BLaER1 (cell line): ENCODE data around the gene COLEC12.

ENCODE experiments used
- H3K27ac ChIP-seq: shearing (Covaris generic); formaldehyde crosslinking; 2 replicates; pipeline ENCODE4 v1.8.1; 2022
- H3K27me3 ChIP-seq: shearing (Covaris generic); formaldehyde crosslinking; 2 replicates; pipeline ENCODE4 v1.8.1; 2022
- H3K36me3 ChIP-seq: shearing (Covaris generic); formaldehyde crosslinking; 2 replicates; pipeline ENCODE4 v1.8.1; 2022
- H3K4me1 ChIP-seq: shearing (Covaris generic); formaldehyde crosslinking; 2 replicates; pipeline ENCODE4 v1.8.1; 2022
- H3K4me2 ChIP-seq: shearing (Covaris generic); formaldehyde crosslinking; 2 replicates; pipeline ENCODE4 v1.8.1; 2022
- H3K4me3 ChIP-seq: shearing (Covaris generic); formaldehyde crosslinking; 2 replicates; pipeline ENCODE4 v1.8.1; 2022
- H3K9ac ChIP-seq: shearing (Covaris generic); formaldehyde crosslinking; 2 replicates; pipeline ENCODE4 v1.8.1; 2022
- H3K9me3 ChIP-seq: shearing (Covaris generic); formaldehyde crosslinking; 2 replicates; pipeline ENCODE4 v1.8.1; 2022
- H4K20me1 ChIP-seq: shearing (Covaris generic); formaldehyde crosslinking; 2 replicates; pipeline ENCODE4 v1.8.1; 2022
- Cebpa-rat ChIP-seq: shearing (Covaris generic); IDR thresholded peaks from 2 replicates; pipeline ENCODE4 v1.8.1; 2022

Gene COLEC12

GRCh38 chr18:461762-462161, 38.7 kb downstream of the COLEC12 start:
- Histone ChIP-seq H4K20me1 (no peaks in the 10 kb centered on the region), H3K4me1 (peaks cover 70% of the 10 kb centered on the region), H3K9ac (no peak overlapping the region), H3K27ac (no peak overlapping the region), H3K36me3 (no peaks in the 10 kb centered on the region), H3K4me3 (no peak overlapping the region), H3K27me3 (no peaks in the 10 kb centered on the region), H3K4me2 (no peak overlapping the region), H3K9me3 (peaks cover 36% of the 10 kb centered on the region)
- TF ChIP-seq Cebpa-rat: no peak

- Histone ChIP-seq H3K4me2 (peak overlapping the region; percentile 31), H3K27me3 (no peaks in the 10 kb centered on the region), H3K4me1 (peaks cover 75% of the 10 kb centered on the region)
Measured at GRCh38 chr18:460791-461190, 39.7 kb downstream of the COLEC12 start.

DNA sequence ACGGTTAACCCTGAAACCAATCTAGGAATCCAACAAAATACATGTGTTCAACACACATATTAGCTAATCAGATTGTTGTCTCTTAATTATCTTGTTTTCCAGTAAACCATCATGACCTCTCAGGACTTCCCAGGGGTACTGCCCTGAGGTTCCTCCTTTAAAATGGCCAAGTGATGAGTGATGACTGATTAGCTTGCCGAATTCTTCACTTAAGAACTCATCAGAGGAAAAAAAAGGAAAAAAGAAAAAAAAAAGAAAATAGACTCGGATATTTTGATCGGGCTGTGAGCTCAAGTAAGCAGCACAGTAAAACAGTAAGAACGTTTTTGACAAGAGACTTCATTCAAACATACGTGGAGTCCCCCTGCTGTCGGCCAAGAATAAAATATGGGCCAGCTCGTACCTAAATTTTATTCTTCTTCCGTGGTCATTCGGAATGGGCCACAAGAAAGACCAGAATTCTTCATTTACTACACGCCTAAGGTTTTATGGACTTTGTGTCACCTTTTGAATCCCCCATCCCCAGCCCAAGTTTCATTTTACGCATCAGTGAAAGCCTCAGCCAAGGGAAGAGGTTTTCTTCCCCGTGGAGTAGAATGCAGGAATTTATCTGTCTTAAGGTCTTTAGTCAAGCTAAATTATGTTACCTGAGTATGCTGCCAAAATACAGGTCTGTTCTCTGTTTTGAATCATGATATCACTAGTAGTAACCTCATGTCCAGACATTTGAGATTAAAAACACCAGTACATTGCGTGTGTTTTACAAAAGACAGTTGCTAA, 40.5 kb downstream of the COLEC12 start:
- H3K9me3 ChIP-seq: peaks cover 36% of the 10 kb centered on the region
- H3K9ac ChIP-seq: no peak overlapping the region
- no peak for TF ChIP-seq Cebpa-rat
- no peaks in the 10 kb centered on the region for H4K20me1 ChIP-seq
- H3K4me2 ChIP-seq: peak overlapping the region; percentile 87
- no peaks in the 10 kb centered on the region for H3K27me3 ChIP-seq
- H3K4me1 ChIP-seq: peaks cover 82% of the 10 kb centered on the region
- peak overlapping the region; percentile 24; the same call in 1 of the 2 replicates for H3K4me3 ChIP-seq
- peak overlapping the region; percentile 99; the same call in 1 of the 2 replicates for H3K27ac ChIP-seq
- H3K36me3 ChIP-seq: no peaks in the 10 kb centered on the region

More at GRCh38 chr18:460791-461190, 39.7 kb downstream of the COLEC12 start:
- Histone ChIP-seq H3K36me3 (no peaks in the 10 kb centered on the region), H3K27ac (no peak overlapping the region), H3K9me3 (peaks cover 36% of the 10 kb centered on the region), H3K4me3 (no peak overlapping the region), H3K9ac (no peak overlapping the region), H4K20me1 (no peaks in the 10 kb centered on the region)
- TF ChIP-seq Cebpa-rat: no peak

- no peaks in the 10 kb centered on the region for H3K36me3 ChIP-seq
- H4K20me1 ChIP-seq: no peaks in the 10 kb centered on the region
- peak; percentile 7; the same call in 1 of the 2 replicates for TF ChIP-seq Cebpa-rat
- H3K27me3 ChIP-seq: no peaks in the 10 kb centered on the region
- peak overlapping the region; percentile 87 for H3K4me2 ChIP-seq
- no peak overlapping the region for H3K4me3 ChIP-seq
- H3K9ac ChIP-seq: peak overlapping the region; percentile 93
- peak overlapping the region; percentile 99 for H3K27ac ChIP-seq
- H3K4me1 ChIP-seq: peaks cover 82% of the 10 kb centered on the region
- peaks cover 35% of the 10 kb centered on the region for H3K9me3 ChIP-seq
Measured at GRCh38 chr18:457521-458412, 42.7 kb downstream of the COLEC12 start.

- peaks cover 30% of the 10 kb centered on the region for H3K9me3 ChIP-seq
- peaks cover 86% of the 10 kb centered on the region for H3K4me1 ChIP-seq
- peak; percentile 77; the same call in 1 of the 2 replicates for TF ChIP-seq Cebpa-rat
- H3K9ac ChIP-seq: peak overlapping the region; percentile 93
- no peaks in the 10 kb centered on the region for H3K27me3 ChIP-seq
- peak overlapping the region; percentile 57 for H3K4me3 ChIP-seq
- no peaks in the 10 kb centered on the region for H3K36me3 ChIP-seq
- H4K20me1 ChIP-seq: no peaks in the 10 kb centered on the region
- peak overlapping the region; percentile 87 for H3K4me2 ChIP-seq
- H3K27ac ChIP-seq: peak overlapping the region; percentile 99
Measured at GRCh38 chr18:457140-457519, 43.4 kb downstream of the COLEC12 start.

DNA sequence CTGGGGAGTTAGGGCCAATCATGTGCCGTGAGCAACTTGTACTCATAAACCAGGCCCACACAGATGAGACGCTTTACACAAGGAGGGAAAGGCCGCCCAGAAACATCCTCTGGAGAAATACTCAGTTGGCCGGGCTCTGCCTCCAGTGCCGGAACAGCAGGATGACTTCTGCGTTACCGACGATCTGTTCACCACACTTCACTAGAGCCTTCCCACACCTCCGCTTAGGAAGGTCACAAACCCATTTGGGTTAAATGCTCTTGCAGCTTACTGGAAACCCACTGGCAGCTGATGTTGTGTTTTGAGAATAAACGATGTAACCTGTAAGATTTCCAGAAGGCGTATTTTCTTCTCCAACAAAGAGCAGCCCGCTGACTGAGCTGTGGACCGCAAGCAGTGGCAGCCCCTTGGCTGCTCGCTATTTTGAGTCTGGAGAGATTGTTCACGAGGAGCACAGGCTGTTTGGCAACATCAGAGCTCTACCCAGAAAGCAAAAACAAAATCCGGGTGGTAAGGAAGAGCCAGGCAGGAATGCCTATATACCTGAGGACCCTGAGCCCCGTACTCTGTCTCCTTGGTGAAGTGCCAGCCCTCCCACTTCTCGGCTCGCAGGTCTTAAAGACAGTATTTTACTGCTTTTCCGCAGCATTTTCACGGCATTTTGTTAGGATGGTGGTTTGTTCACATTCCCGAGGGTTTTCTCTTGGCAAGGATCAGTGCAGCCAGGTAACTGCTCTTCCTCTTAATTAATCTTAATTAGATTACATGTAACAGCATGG, 44.0 kb downstream of the COLEC12 start:
- Histone ChIP-seq H3K4me1 (peaks cover 90% of the 10 kb centered on the region), H3K27ac (peak overlapping the region; percentile 99), H3K9me3 (peaks cover 30% of the 10 kb centered on the region), H4K20me1 (no peaks in the 10 kb centered on the region), H3K4me2 (peak overlapping the region; percentile 87), H3K9ac (peak overlapping the region; percentile 93), H3K27me3 (no peaks in the 10 kb centered on the region), H3K4me3 (peak overlapping the region; percentile 57), H3K36me3 (no peaks in the 10 kb centered on the region)
- TF ChIP-seq Cebpa-rat: no peak

GRCh38 chr18:453400-453799, 47.1 kb downstream of the COLEC12 start:
- Histone ChIP-seq H3K4me2 (peak overlapping the region; percentile 83), H4K20me1 (no peaks in the 10 kb centered on the region), H3K9me3 (peaks cover 28% of the 10 kb centered on the region), H3K27ac (peak overlapping the region; percentile 82), H3K4me3 (peak overlapping the region; percentile 44; the same call in 1 of the 2 replicates), H3K9ac (peak overlapping the region; percentile 67), H3K36me3 (no peaks in the 10 kb centered on the region), H3K27me3 (no peaks in the 10 kb centered on the region), H3K4me1 (peaks cover 64% of the 10 kb centered on the region)
- TF ChIP-seq Cebpa-rat: no peak

GRCh38 chr18:452816-453215, 47.7 kb downstream of the COLEC12 start:
- no peaks in the 10 kb centered on the region for H4K20me1 ChIP-seq
- H3K4me2 ChIP-seq: peak overlapping the region; percentile 83
- H3K27me3 ChIP-seq: no peaks in the 10 kb centered on the region
- H3K4me1 ChIP-seq: peaks cover 58% of the 10 kb centered on the region
- H3K27ac ChIP-seq: peak overlapping the region; percentile 82
- H3K4me3 ChIP-seq: peak overlapping the region; percentile 44; the same call in 1 of the 2 replicates
- peak overlapping the region; percentile 67 for H3K9ac ChIP-seq
- H3K9me3 ChIP-seq: peaks cover 28% of the 10 kb centered on the region
- TF ChIP-seq Cebpa-rat: no peak
- no peaks in the 10 kb centered on the region for H3K36me3 ChIP-seq

DNA sequence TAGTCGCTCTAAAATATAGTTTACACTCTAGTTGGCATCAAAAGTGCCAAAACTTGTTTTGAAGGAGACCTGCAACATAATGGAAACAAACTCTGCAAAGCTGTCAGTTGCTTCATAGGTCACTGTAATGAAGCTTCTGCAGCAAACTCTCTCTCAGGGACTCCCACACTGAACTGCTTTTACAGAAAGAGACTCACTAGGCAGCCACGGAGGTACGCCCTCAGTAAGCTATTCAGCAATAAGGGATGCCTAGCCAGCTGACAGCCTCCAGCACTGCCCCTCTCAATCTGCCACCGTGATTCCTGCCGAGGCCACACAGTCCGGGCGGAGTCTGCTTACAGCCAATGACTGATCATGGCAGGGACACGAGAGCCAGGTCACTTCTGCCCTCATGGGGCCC, 51.1 kb downstream of the COLEC12 start:
- no peak overlapping the region for H3K9ac ChIP-seq
- H3K27ac ChIP-seq: no peak overlapping the region
- peaks cover 28% of the 10 kb centered on the region for H3K9me3 ChIP-seq
- no peak overlapping the region for H3K4me2 ChIP-seq
- no peaks in the 10 kb centered on the region for H3K36me3 ChIP-seq
- H3K27me3 ChIP-seq: no peaks in the 10 kb centered on the region
- no peak for TF ChIP-seq Cebpa-rat
- peaks cover 30% of the 10 kb centered on the region for H3K4me1 ChIP-seq
- no peaks in the 10 kb centered on the region for H4K20me1 ChIP-seq
- no peak overlapping the region for H3K4me3 ChIP-seq
